Pancreas (tissue), 10 donors: ENCODE results near the gene FBXO38. TPM values are rescaled to one million over a fixed set of nuclear protein-coding genes. Genes with fewer than 3 reads are reported as not detected.
A peak's percentile ranks its signal among the peaks of the same experiment; 100 is the strongest.

Experiments
- ATAC-seq, 4 donors: fragments of 200-7000 bp; cut with Tn5 transposase; one replicate each; pipeline versions ENCODE4 v1.8.0 to v1.9.1; 2020; ENCODE audit warnings: mild to moderate bottlenecking in 4 of 4, moderate library complexity in 4 of 4
- DNase-seq, 6 donors: peaks; one replicate each; pipeline ENCODE4 v3.0.0-alpha.2; 2020
- FAIRE-seq: peaks from 2 replicates; lab custom pipeline; 2012; peaks lifted over from hg19 to GRCh38; lab: Jason Lieb, UNC
- H3K27ac ChIP-seq, 4 donors: fragments of 200-600 bp; sonication (generic); 1 replicate in 3 of 4; 2 replicates in 1 of 4; pipeline versions ENCODE4 v1.5.0 to v1.8.0; 2020
- H3K27me3 ChIP-seq, 4 donors: fragments of 200-600 bp; one replicate each; pipeline ENCODE4 v1.8.0; 2021
- H3K36me3 ChIP-seq, 3 donors: fragments of 200-600 bp; sonication (generic) in 1 of 3; one replicate each; pipeline versions ENCODE4 v1.5.0 to v1.8.0; 2020 to 2021
- H3K4me1 ChIP-seq, 3 donors: fragments of 200-600 bp; one replicate each; pipeline ENCODE4 v1.8.0; 2021
- H3K4me3 ChIP-seq, 4 donors: fragments of 200-600 bp; sonication (generic) in 2 of 4; one replicate each; pipeline versions ENCODE4 v1.5.0 to v1.8.0; 2020 to 2021
- H3K9me3 ChIP-seq, 4 donors: fragments of 200-600 bp; one replicate each; pipeline ENCODE4 v1.8.0; 2021
- WGBS, 2 donors: extraction: QIAGEN DNeasy Blood & Tissue Kit; methylation state at CpG; one replicate each; pipeline ENCODE4 v1.1.7; 2013; 5-methylcytosine and 5-hydroxymethylcytosine counted together
- intact Hi-C, 3 donors: fragments of 100-400 bp; cut with DNase I; formaldehyde crosslinking; loops; one replicate each; pipeline versions ENCODE4 v1.11.1 to v1.14.2; 2022
- polyA plus RNA-seq, 2 donors: library from polyadenylated mRNA; stranded (reverse); fragments of 200-250 nt; gene quantifications; one replicate each; pipeline ENCODE4 v1.2.3, GENCODE V29; 2013
- total RNA-seq, 6 donors: library from RNA; stranded (reverse); fragmentation: NEBNext Ultra II Directional in 4 of 6; extraction: Animal tissue kit (Norgen Biotek cat#: 25700) in 4 of 6; gene quantifications; one replicate each; pipeline versions ENCODE4 v1.2.1 to v1.2.4, GENCODE V29; 2021 to 2023
- TF ChIP-seq, protein P1 (sequence below), 4 donors: fragments of 200-600 bp; sonication (generic) in 3 of 4; IDR thresholded peaks; one replicate each; pipeline versions ENCODE4 v1.5.0 to v1.8.0; 2021; ENCODE audit warnings: antibody characterized with exemption in 4 of 4
- donor health status: healthy with polysubstance abuse.
- donor health status: DM: no; HTN: no; CAD: no; lungs with moderate emphysema.
- donor health status: DM: no; HTN: no; CAD: no.
- donor health status: control.
- donor health status: control.
- donor health status: Bipolar disorder and iron deficiency.
- donor health status: DM: yes; HTN: yes; CAD: no.
- donor health status: DM: no; HTN: no; CAD: no.
- donor health status: DM: no; HTN: no; CAD: no.
- donor health status: DM: yes; HTN: yes; CAD: no.

FBXO38 gene
- total and polyA plus RNA-seq, 8 donors = 7.0 to 24.3 (median 15.7) TPM

DNA sequence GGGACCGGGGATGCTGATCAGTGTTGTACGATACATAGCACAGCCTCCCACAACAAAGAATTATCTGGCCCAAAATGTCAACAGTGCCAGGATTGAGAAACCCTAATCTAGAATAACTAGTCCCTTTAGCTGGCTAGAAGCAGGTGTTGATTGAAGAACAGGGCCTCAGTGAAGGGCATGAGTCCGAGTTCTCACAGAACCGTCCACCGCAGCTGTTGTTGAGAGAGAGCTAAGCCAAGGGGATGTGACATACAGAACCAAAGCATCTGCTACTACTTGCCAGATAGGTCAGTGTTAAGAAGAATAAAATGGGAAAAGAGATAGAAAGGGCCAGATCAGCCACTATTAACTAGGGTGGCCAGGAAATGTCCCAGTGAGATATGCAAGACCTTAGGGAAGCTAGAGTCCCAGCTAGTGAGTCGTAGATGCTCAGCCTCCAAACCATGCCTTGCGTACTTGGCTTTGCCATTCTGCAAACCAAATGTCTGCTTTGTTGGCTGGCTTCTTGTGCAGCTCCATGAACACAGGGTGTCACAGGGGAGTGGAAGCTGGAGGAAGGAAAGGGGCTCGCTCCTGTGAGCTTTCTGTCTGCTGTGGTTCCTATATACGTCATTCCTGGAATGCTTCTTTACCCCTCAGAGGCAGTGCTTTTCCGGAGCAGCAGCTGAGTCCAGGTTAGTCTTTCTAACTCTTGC is 68.9 kb downstream of the FBXO38 start:
- no peak for FAIRE-seq
- TF ChIP-seq, protein P1, sequence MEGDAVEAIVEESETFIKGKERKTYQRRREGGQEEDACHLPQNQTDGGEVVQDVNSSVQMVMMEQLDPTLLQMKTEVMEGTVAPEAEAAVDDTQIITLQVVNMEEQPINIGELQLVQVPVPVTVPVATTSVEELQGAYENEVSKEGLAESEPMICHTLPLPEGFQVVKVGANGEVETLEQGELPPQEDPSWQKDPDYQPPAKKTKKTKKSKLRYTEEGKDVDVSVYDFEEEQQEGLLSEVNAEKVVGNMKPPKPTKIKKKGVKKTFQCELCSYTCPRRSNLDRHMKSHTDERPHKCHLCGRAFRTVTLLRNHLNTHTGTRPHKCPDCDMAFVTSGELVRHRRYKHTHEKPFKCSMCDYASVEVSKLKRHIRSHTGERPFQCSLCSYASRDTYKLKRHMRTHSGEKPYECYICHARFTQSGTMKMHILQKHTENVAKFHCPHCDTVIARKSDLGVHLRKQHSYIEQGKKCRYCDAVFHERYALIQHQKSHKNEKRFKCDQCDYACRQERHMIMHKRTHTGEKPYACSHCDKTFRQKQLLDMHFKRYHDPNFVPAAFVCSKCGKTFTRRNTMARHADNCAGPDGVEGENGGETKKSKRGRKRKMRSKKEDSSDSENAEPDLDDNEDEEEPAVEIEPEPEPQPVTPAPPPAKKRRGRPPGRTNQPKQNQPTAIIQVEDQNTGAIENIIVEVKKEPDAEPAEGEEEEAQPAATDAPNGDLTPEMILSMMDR (IDR thresholded peaks at IDR 0.05) = no peak
- 85 to 89% methylated on average over 10 of the region's 10 CpGs for whole genome bisulfite sequencing, 2 donors

GRCh38 chr5:148454576-148454975 is 70.8 kb downstream of the FBXO38 start:
- no peak overlapping the region for H3K4me3 ChIP-seq
- 47% methylated on average over 5 of the region's 5 CpGs for whole genome bisulfite sequencing, 2 donors
- intact Hi-C loops = no loop called here
- no peaks in the 10 kb centered on the region for H3K9me3 ChIP-seq
- no peak overlapping the region for H3K27ac ChIP-seq
- DNase-seq = no peak
- H3K27me3 ChIP-seq = no peaks in the 10 kb centered on the region
- H3K4me1 ChIP-seq = no peaks in the 10 kb centered on the region
- H3K36me3 ChIP-seq = no peaks in the 10 kb centered on the region
- FAIRE-seq = no peak
- peak in 1 of 4 donors; percentile 34 for ATAC-seq
- TF ChIP-seq, protein P1 (IDR thresholded peaks at IDR 0.05) = no peak

More for the DNA sequence above, 68.9 kb downstream of the FBXO38 start:
- Histone ChIP-seq H3K36me3 (no peaks in the 10 kb centered on the region), H3K4me3 (no peak overlapping the region), H3K27ac (no peak overlapping the region), H3K27me3 (no peaks in the 10 kb centered on the region), H3K4me1 (no peaks in the 10 kb centered on the region), H3K9me3 (no peaks in the 10 kb centered on the region)
- intact Hi-C loops = no loop called here
- ATAC-seq (no peak), DNase-seq (no peak)

GRCh38 chr5:148455185-148455584 is 71.4 kb downstream of the FBXO38 start:
- H3K4me1 ChIP-seq = no peaks in the 10 kb centered on the region
- ATAC-seq = no peak
- H3K27me3 ChIP-seq = no peaks in the 10 kb centered on the region
- H3K4me3 ChIP-seq = no peak overlapping the region
- no peak for DNase-seq
- H3K27ac ChIP-seq = no peak overlapping the region
- intact Hi-C loops = no loop called here
- no peaks in the 10 kb centered on the region for H3K36me3 ChIP-seq
- no peaks in the 10 kb centered on the region for H3K9me3 ChIP-seq
- no peak for FAIRE-seq
- TF ChIP-seq, protein P1 (IDR thresholded peaks at IDR 0.05) = no peak
- 79 to 85% methylated on average over 6 of the region's 6 CpGs for WGBS, 2 donors

- TF ChIP-seq, protein P1 (IDR thresholded peaks at IDR 0.05) = no peak
- DNase-seq (no peak), ATAC-seq (no peak), FAIRE-seq (no peak)
- H3K27ac ChIP-seq = no peak overlapping the region
- H3K9me3 ChIP-seq = no peaks in the 10 kb centered on the region
- no peaks in the 10 kb centered on the region for H3K4me1 ChIP-seq
- intact Hi-C loops = no loop called here
- no peaks in the 10 kb centered on the region for H3K36me3 ChIP-seq
- no peaks in the 10 kb centered on the region for H3K27me3 ChIP-seq
- no peak overlapping the region for H3K4me3 ChIP-seq
- WGBS, 2 donors = 56 to 62% methylated on average over 5 of the region's 5 CpGs
Measured at GRCh38 chr5:148457183-148457620, 73.4 kb downstream of the FBXO38 start.
